Loucy (cell line): Measurements from ENCODE around the gene STUM.

Experiments used
- H2AFZ ChIP-seq: fragments of 200-600 bp; sonication (generic); 2 replicates; pipeline ENCODE4 v1.6.0; 2016; ENCODE audit warnings: antibody characterized with exemption, mild to moderate bottlenecking, low read length, moderate library complexity
- H3F3A ChIP-seq: fragments of 200-600 bp; 2 replicates; pipeline ENCODE4 v1.6.0; 2016; ENCODE audit warnings: antibody characterized with exemption, low read depth, mild to moderate bottlenecking
- H3K27me3 ChIP-seq: fragments of 200-600 bp; sonication (generic); 2 replicates; pipeline ENCODE4 v1.6.1; 2014; ENCODE audit warnings: low read length, mild to moderate bottlenecking; ENCODE audit not compliant: insufficient read depth, poor library complexity, severe bottlenecking
- H3K36me3 ChIP-seq: fragments of 200-600 bp; sonication (generic); 2 replicates; pipeline ENCODE4 v1.6.1; 2016; ENCODE audit warnings: low read length; ENCODE audit not compliant: insufficient read depth
- H3K4me1 ChIP-seq: fragments of 200-600 bp; sonication (generic); 2 replicates; pipeline ENCODE4 v1.5.1; 2014; ENCODE audit warnings: low read length, mild to moderate bottlenecking; ENCODE audit not compliant: insufficient read depth, poor library complexity, severe bottlenecking
- H3K4me2 ChIP-seq: fragments of 200-600 bp; sonication (generic); 2 replicates; pipeline ENCODE4 v1.6.0; 2014; ENCODE audit warnings: antibody characterized with exemption, low read length, low read depth, mild to moderate bottlenecking; ENCODE audit not compliant: poor library complexity, severe bottlenecking
- H3K4me3 ChIP-seq: fragments of 200-600 bp; sonication (generic); 2 replicates; pipeline ENCODE4 v1.5.1; 2014; ENCODE audit warnings: low read length, mild to moderate bottlenecking, mixed read lengths; ENCODE audit not compliant: poor library complexity, severe bottlenecking
- H3K79me2 ChIP-seq: fragments of 200-600 bp; sonication (generic); 2 replicates; pipeline ENCODE4 v1.6.1; 2014; ENCODE audit warnings: low read length; ENCODE audit not compliant: insufficient read depth
- H3K9ac ChIP-seq: fragments of 200-600 bp; sonication (generic); 2 replicates; pipeline ENCODE4 v1.6.0; 2014; ENCODE audit warnings: mild to moderate bottlenecking, low read depth, low read length, moderate library complexity; ENCODE audit not compliant: poor library complexity, severe bottlenecking
- H3K9me2 ChIP-seq: fragments of 200-600 bp; sonication (generic); replicated peaks from 2 replicates; pipeline ENCODE4 v1.6.1; 2016; ENCODE audit warnings: low read depth, low read length, mixed read lengths
- H3K9me3 ChIP-seq: fragments of 200-600 bp; sonication (generic); 2 replicates; pipeline ENCODE4 v1.6.1; 2014; ENCODE audit warnings: mild to moderate bottlenecking, antibody characterized with exemption, low read length, low read depth; ENCODE audit not compliant: insufficient read depth
- H4K20me1 ChIP-seq: fragments of 200-600 bp; sonication (generic); 2 replicates; pipeline ENCODE4 v1.6.0; 2014; ENCODE audit warnings: antibody characterized with exemption, low read length, mild to moderate bottlenecking; ENCODE audit not compliant: insufficient read depth, poor library complexity, severe bottlenecking
- CTCF ChIP-seq: fragments of 200-600 bp; sonication (generic); conservative IDR thresholded peaks from 2 replicates; pipeline ENCODE4 v1.5.1; 2014; ENCODE audit warnings: mild to moderate bottlenecking, antibody characterized with exemption, low read length
- EZH2phosphoT487 ChIP-seq: fragments of 200-600 bp; IDR thresholded peaks from 2 replicates; pipeline ENCODE4 v1.6.1; 2018; ENCODE audit warnings: antibody characterized with exemption, mild to moderate bottlenecking, moderate library complexity, borderline replicate concordance

STUM gene

GRCh38 chr1:226604560-226605317, 56.2 kb downstream of the STUM start:
- no peak overlapping the region for H3K4me3 ChIP-seq
- H3K4me2 ChIP-seq, result no peak overlapping the region
- no peaks in the 10 kb centered on the region for H3K9me3 ChIP-seq
- H3K4me1 ChIP-seq, result peaks cover 7% of the 10 kb centered on the region
- H3K79me2 ChIP-seq, result no peaks in the 10 kb centered on the region
- H4K20me1 ChIP-seq, result no peaks in the 10 kb centered on the region
- H3K9ac ChIP-seq, result no peak overlapping the region
- H3K9me2 ChIP-seq, result no peaks in the 10 kb centered on the region
- H3K27me3 ChIP-seq, result no peaks in the 10 kb centered on the region
- no peaks in the 10 kb centered on the region for H3F3A ChIP-seq
- TF ChIP-seq CTCF, result no peak
- TF ChIP-seq EZH2phosphoT487, result no peak
- H3K36me3 ChIP-seq, result no peaks in the 10 kb centered on the region
- no peak overlapping the region for H2AFZ ChIP-seq

GRCh38 chr1:226605318-226605950, 56.9 kb downstream of the STUM start:
- Histone ChIP-seq H3F3A (no peaks in the 10 kb centered on the region), H4K20me1 (no peaks in the 10 kb centered on the region), H3K9ac (no peak overlapping the region), H3K9me2 (no peaks in the 10 kb centered on the region), H3K9me3 (no peaks in the 10 kb centered on the region), H3K4me3 (no peak overlapping the region), H3K4me2 (no peak overlapping the region), H2AFZ (no peak overlapping the region), H3K27me3 (no peaks in the 10 kb centered on the region), H3K79me2 (no peaks in the 10 kb centered on the region), H3K4me1 (peaks cover 7% of the 10 kb centered on the region), H3K36me3 (no peaks in the 10 kb centered on the region)
- TF ChIP-seq CTCF (no peak), EZH2phosphoT487 (no peak)

DNA sequence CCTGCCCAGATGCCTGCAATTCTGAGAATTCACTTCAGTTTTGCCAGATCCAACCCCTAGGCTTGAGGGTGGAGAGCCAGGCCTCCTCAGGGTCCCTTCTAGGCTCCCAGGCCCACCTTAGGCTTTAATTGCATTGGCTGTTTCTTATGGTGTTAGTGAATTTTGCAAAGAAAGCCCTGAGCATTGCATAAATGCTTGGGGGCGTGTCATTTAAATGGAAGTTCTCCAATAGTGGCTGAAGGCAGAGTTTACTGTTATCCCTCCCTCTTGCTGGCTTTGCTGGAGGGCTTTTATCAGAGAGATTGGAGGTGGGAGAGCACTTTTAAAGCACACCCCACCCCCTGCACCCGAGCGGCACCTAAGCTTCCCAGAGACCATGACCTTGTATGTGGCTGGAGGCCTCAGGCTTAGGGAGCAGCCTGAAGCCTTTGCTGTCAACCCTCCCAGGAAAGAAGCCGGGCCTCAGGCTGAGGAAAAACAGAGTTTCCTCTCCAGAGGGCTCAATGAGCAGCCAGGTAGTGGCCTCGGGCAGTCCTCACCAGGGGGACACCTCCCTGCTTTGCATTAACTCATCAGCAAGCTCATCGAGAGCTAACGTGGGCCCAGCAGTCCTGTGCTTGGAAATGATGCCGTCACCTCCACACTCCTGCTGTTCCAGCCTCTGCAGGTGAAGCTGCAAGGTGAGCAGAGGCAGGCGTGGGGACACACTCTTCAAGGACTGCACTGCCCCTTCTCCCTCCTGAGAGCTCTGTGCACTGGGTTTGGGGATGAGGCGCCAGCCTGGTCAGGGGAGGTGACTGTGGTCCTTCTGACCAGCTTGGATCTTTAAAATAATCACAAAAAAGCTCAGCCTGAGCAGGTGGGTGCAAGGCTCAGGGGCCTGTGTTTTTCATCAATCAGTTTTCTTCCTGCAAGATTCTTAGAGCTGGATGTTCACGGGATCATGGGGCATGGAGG, 58.0 kb downstream of the STUM start:
- Histone ChIP-seq H3K9me3 (no peaks in the 10 kb centered on the region), H3K9ac (no peak overlapping the region), H3K27me3 (no peaks in the 10 kb centered on the region), H2AFZ (no peak overlapping the region), H3K79me2 (no peaks in the 10 kb centered on the region), H3K4me1 (peaks cover 7% of the 10 kb centered on the region), H3F3A (no peaks in the 10 kb centered on the region), H3K9me2 (no peaks in the 10 kb centered on the region), H3K4me3 (no peak overlapping the region), H3K4me2 (no peak overlapping the region), H3K36me3 (no peaks in the 10 kb centered on the region), H4K20me1 (no peaks in the 10 kb centered on the region)
- TF ChIP-seq CTCF, result no peak
- no peak for TF ChIP-seq EZH2phosphoT487
